Astrocyte of the hippocampus (primary cell): ENCODE data around the gene OTOGL.
"Not testable (repeated sequence)": the region's sequence is repeated elsewhere in the genome, so short reads cannot be mapped to it uniquely, and the experiment has no call there.

Experiments used
- DNase-seq: peaks from one replicate; pipeline ENCODE4 v3.0.0; 2011; ENCODE audit warnings: low read depth, low spot score

The OTOGL gene

GRCh38 chr12:80219345-80219744, 120.0 kb downstream of the OTOGL start:
- DNase-seq, result no peak

- DNase-seq, result no peak
Observed at GRCh38 chr12:80222261-80222660, 122.9 kb downstream of the OTOGL start.

DNA sequence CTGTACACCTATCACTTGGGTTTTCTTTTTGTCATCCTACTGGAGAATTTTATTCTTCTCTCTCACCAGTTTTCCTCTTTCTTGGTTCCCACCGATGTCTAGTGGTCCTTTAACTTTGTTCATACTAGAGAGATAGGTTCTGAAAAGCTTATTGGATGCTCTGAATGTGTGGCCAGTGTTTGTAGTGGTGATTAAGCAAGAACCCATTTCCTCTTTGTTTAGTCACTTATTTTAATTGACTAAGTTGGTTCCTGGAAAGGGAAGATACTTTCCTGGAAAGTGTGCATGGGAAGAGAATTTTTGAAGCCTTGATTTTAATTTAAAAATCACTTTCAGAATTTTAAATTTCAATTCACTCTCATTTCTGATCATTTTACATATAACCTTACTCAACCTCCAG, 127.2 kb downstream of the OTOGL start:
- no peak for DNase-seq

DNA sequence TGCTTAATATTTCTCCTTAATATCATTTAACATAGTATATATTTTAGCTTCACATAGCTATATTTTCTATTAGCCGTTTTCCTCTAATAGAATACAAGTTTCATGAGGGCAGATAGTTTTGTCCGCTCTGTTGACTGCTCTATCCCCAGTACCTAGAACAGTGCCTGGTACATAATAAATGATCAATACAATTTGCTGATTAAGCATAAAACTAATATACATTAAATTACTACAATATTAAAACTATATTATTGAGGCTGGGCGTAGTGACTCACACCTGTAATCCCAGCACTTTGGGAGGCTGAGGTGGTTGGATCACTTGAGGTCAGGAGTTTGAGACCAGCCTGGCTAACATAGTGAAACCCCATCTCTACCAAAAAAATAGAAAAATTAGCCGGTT, 128.6 kb downstream of the OTOGL start:
- not testable (repeated sequence) for DNase-seq

DNA sequence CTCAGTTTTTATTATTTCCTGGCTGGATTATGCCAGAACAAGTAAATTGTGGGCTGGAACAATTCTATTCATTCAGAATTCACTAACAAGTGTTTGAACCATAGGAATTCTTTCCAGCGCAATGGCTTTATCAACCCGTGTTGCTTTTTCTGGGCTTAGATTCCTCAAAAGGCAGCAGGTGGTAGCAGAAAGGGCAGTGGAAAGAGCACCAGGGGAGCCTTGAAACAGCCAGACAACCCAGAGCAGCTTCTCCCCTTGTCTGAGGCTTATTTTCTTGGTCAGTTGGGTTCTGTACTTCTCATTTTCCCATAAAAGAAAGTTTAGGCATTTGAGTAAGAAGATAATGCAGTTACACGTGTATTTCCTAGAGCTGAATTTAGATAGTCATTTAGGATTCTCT, 130.7 kb downstream of the OTOGL start:
- DNase-seq, result peak; percentile 75

- DNase-seq, result no peak
Observed at GRCh38 chr12:80232837-80233236, 133.5 kb downstream of the OTOGL start.

GRCh38 chr12:80233926-80234325, 134.6 kb downstream of the OTOGL start:
- no peak for DNase-seq

GRCh38 chr12:80234667-80235066, 135.3 kb downstream of the OTOGL start:
- peak; percentile 47 for DNase-seq

GRCh38 chr12:80235944-80236343, 136.6 kb downstream of the OTOGL start:
- DNase-seq, result no peak

GRCh38 chr12:80239867-80240266, 140.5 kb downstream of the OTOGL start:
- DNase-seq, result no peak

GRCh38 chr12:80241576-80242273, 142.4 kb downstream of the OTOGL start:
- DNase-seq, result peak; percentile 66

GRCh38 chr12:80242321-80242720, 143.0 kb downstream of the OTOGL start:
- DNase-seq, result no peak

DNA sequence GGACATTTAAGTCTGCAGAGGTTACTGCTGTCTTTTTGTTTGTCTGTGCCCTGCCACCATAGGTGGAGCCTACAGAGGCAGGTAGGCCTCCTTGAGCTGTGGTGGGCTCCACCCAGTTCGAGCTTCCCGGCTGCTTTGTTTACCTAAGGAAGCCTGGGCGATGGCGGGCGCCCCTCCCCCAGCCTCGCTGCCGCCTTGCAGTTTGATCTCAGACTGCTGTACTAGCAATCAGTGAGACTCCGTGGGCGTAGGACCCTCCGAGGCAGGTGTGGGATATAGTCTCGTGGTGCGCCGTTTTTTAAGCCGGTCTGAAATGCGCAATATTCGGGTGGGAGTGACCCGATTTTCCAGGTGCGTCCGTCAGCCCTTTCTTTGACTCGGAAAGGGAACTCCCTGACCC, 150.2 kb downstream of the OTOGL start:
- DNase-seq, result not testable (repeated sequence)

DNA sequence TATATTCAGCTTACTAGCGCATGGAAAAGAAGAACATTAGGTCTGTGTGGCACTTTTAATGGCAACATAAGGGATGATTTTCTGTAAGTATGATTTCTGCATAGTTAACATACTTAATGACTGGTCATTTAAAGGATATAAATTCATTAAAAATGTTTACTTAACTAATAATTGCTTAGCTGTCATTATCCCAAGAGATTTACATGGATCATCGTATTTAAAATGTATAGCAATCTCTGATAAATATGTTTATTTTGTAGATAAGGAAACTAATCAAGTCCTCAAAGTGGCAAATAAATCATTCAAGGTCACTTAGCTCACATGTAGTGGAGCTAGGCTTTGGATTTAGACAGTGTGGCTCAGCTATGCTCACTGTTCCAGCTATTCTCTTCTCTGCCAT, 158.6 kb downstream of the OTOGL start:
- DNase-seq, result no peak

DNA sequence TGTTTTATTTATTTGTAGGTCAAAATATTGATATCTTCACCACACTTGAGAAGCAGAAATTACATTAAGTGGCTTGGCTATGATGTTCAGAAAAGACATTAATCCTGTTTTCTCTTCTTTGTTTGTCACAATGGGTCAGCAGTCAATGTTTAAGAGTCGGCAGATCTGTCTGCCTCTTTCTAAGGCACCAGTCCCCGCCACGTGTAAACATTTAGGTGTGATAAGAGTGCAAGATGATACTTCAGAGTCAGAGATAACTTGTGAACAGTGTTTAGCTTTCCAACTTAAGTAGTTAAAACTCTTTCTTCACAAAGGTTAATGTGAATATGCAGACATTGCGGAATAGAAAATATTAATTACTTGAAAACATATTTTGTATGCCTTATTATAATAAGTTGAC, 160.9 kb downstream of the OTOGL start:
- DNase-seq, result no peak

DNA sequence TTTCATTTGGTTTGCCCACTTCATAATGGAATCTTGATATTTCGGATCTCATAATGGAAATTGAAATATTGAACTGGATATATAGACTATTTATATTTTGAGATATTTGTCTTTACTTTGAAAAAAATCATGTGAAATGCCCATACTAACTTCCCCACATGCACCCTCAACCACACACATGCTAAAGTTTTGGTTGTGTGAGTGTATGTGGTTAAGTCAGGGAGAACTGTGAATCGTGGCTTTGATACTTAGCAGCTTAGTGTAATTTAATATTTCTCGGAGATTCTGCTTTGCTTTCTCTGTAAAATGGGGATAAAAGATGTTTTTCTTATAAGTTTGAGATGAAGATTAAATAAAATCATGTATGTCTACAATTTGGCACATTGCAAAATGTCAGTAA, 162.1 kb downstream of the OTOGL start:
- DNase-seq, result no peak

DNA sequence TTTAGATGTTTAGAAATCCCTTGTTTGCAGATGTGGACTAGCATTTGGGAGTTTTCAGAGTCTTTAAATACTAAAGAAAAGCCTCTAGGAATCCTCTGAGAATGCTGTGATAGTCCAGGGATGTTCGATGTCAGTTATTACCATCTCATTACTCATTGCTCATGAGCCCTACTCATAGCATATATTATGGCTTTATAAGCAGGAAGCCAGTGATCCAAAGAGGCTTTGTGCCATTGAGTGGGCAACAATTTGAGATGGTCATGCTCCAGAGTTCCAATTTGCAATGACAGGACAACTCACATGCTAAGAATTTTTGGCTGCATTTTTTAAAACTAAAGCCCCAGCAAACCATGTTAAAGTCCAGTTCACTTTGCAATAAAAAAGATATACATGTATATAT, 163.0 kb downstream of the OTOGL start:
- no peak for DNase-seq

DNA sequence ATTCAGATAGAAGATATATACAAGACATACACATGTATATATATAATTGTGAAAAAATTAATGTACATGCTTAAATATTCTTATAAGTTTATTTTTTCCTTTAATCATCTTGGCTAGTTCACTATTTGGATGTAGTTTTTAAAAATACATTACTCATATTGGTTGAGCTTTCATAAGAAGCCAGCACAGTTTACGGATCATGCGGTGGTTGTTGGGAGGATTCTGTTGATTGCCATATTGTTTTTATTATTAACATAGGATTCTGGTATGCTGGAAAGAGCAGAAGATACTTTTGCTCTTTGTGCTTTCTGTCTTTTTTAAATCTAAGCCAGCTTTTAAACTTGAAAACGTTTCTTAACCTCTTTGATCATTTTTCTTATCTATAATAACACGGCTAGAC, 163.4 kb downstream of the OTOGL start:
- DNase-seq, result no peak

DNA sequence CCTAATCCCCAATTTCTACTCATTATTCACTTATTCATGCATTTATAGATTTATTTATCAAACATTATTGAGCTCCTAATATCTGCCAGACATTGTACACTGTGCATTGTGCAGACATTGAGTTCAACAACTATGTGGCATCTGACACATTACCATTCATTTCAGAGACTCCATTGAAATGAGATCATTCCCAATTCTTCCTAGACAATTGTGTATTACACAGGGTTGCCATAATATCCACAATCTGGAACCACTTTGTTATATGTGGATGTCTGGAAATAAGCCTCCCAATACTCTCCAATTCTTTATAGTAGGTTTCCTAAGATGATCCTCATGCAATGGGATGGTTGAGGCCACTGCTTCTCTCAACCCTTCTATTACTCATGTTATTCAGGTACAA, 165.0 kb downstream of the OTOGL start:
- no peak for DNase-seq

- no peak for DNase-seq
Observed at GRCh38 chr12:80264891-80265290, 165.6 kb downstream of the OTOGL start.

- peak; percentile 78 for DNase-seq
Observed at GRCh38 chr12:80268924-80269749, 169.8 kb downstream of the OTOGL start.

DNA sequence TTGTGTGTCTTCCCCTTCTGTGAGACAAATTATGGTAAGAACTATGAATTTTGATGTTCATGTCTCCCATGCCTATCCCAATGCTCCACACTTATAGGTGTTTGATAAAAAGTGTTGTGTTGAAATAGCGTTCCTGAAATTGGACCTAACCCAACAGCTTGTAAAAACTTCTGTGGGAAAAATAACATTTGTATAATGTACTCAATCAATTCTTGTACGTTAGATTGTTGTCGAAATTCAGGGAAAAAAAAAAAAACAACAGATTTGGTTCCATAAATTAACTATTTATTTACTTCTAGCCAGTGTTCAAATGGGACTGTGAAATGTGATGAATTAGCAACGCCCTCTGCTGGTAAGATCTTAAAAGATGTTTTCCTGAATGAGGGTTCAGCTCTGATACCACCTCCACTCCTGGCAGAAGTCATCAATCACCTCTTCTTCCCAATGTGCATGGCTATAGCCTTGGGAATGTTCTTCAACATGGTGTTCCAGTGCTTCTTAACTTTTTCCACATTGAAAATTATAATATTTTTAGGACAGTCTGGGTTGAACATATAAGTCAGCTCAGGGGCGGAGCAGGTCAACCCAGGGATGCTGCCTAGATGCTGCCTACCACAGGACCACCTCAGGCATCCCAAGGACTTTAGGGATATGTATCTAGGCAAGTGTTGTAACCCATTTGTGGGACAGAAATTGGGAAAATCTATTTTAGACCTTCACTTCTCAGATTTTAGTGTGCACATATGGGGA, 170.6 kb downstream of the OTOGL start:
- DNase-seq, result peak; percentile 77
